ENCODE results near the gene VPS36. TPM values are rescaled to one million over a fixed set of nuclear protein-coding genes. Genes with fewer than 3 reads are reported as not detected.

The VPS36 gene
- total and polyA plus RNA-seq, 2 donors (not counting 1 experiment from before 2014, with no cell fraction given): 17.5 to 71.5 TPM

DNA sequence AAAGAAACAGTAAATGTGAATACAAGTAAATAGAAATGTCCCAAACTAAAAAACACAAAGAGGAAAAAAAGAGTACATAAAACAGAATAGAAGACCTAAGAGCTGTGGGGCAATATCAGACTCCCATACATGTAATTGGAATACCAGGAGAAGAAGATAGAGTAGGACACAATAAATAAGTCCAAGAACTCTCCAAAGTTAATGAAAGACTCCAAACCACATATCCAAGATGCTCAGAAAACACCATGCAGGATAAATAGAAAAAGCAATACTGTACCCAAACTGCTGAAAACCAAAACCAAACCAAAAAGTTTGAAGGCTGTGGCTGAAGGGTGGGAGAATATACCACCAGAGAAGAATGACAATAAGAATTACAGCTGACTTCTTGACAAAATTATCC, 62.7 kb downstream of the VPS36 start:
- Histone ChIP-seq H4K20me1 (ENCODE audit: control insufficient read depth, insufficient read depth, low read length, poor library complexity, severe bottlenecking) (no peaks in the 10 kb centered on the region), H3K4me3 (ENCODE audit: control extremely low read depth in 1 of 5, extremely low read depth in 1 of 5, insufficient read depth in 1 of 5, low read depth in 2 of 5, low read length in 4 of 5) (no peak overlapping the region), H3K9ac (ENCODE audit: low read length) (no peak overlapping the region), H3K4me2 (replicated peaks; ENCODE audit: low read depth, low read length, poor library complexity, severe bottlenecking) (no peak overlapping the region), H3K4me1 (ENCODE audit: control insufficient read depth in 2 of 2, insufficient read depth in 2 of 2, low read length in 2 of 2) (no peaks in the 10 kb centered on the region), H3K36me3 (replicated peaks in 1 of 2; ENCODE audit: control extremely low read depth in 1 of 2, control insufficient read depth in 1 of 2, extremely low read depth in 1 of 2, insufficient read depth in 2 of 2, low read length in 1 of 2) (no peaks in the 10 kb centered on the region), H3K27ac (ENCODE audit: low read length in 2 of 2) (no peak overlapping the region), H3K27me3 (replicated peaks in 1 of 4; ENCODE audit: control extremely low read depth in 1 of 4, control insufficient read depth in 3 of 4, insufficient read depth in 4 of 4, low read length in 3 of 4) (no peaks in the 10 kb centered on the region), H3K79me2 (ENCODE audit: control insufficient read depth, insufficient read depth, low read length) (no peaks in the 10 kb centered on the region), H3K9me3 (ENCODE audit: control extremely low read depth in 1 of 3, control insufficient read depth in 2 of 3, insufficient read depth in 1 of 3, low read length in 2 of 3) (no peaks in the 10 kb centered on the region), H2AFZ (ENCODE audit: insufficient read depth, low read depth, low read length, poor library complexity, severe bottlenecking) (no peak overlapping the region)
- H3K27me3 Mint-ChIP-seq: no peaks in the 10 kb centered on the region
- peaks cover 2% of the 10 kb centered on the region for H3K9me3 Mint-ChIP-seq (ENCODE audit: insufficient read depth)
- no peak for TF ChIP-seq EZH2 (IDR thresholded peaks at IDR 0.05; ENCODE audit: borderline replicate concordance, insufficient read depth, low read depth, low read length, poor library complexity, severe bottlenecking)
- no peak for TF ChIP-seq CTCF (IDR thresholded peaks at IDR 0.05)
- ChIA-PET POLR2A (no interaction called here), CTCF (interaction anchor here (0.6 kb wide), 1 partner anchor 581 kb away, joined by 3 read pairs; no protein-coding TSS in a partner anchor)
- intact Hi-C loops (cut with micrococcal nuclease): no loop called here
- no peak overlapping the region for H3K27ac Mint-ChIP-seq
- no peak overlapping the region for H3K4me3 Mint-ChIP-seq
- no peak for ATAC-seq (ENCODE audit: low read depth)
- H3K4me1 Mint-ChIP-seq: no peaks in the 10 kb centered on the region
- no peak for DNase-seq

DNA sequence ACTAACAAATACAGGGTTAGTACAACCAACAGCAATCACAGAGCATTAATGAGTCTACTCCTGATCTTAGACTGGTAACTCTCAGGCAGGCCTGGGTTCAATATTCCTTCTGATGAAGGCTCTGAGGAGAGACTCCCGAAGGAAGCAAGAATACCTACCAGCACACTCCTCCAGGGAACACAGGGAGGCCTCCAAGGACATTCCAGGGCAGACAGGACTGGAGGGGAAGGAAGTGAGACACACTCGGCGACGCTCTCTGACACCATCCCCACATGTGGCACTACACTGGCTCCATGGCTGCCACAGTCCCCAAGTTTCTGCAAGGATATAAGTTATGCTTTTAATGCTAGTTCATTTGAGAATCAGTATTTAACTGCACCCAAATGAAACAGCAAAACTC, 64.6 kb downstream of the VPS36 start:
- ChIA-PET CTCF (no interaction called here), POLR2A (no interaction called here)
- Histone ChIP-seq H3K36me3 (replicated peaks in 1 of 2; ENCODE audit: control extremely low read depth in 1 of 2, control insufficient read depth in 1 of 2, extremely low read depth in 1 of 2, insufficient read depth in 2 of 2, low read length in 1 of 2) (no peaks in the 10 kb centered on the region), H4K20me1 (ENCODE audit: control insufficient read depth, insufficient read depth, low read length, poor library complexity, severe bottlenecking) (no peaks in the 10 kb centered on the region), H3K9me3 (ENCODE audit: control extremely low read depth in 1 of 3, control insufficient read depth in 2 of 3, insufficient read depth in 1 of 3, low read length in 2 of 3) (no peaks in the 10 kb centered on the region), H3K27ac (ENCODE audit: low read length in 2 of 2) (no peak overlapping the region), H3K4me2 (replicated peaks; ENCODE audit: low read depth, low read length, poor library complexity, severe bottlenecking) (no peak overlapping the region), H3K27me3 (replicated peaks in 1 of 4; ENCODE audit: control extremely low read depth in 1 of 4, control insufficient read depth in 3 of 4, insufficient read depth in 4 of 4, low read length in 3 of 4) (no peaks in the 10 kb centered on the region), H2AFZ (ENCODE audit: insufficient read depth, low read depth, low read length, poor library complexity, severe bottlenecking) (no peak overlapping the region), H3K79me2 (ENCODE audit: control insufficient read depth, insufficient read depth, low read length) (no peaks in the 10 kb centered on the region), H3K4me3 (ENCODE audit: control extremely low read depth in 1 of 5, extremely low read depth in 1 of 5, insufficient read depth in 1 of 5, low read depth in 2 of 5, low read length in 4 of 5) (no peak overlapping the region), H3K9ac (ENCODE audit: low read length) (no peak overlapping the region), H3K4me1 (ENCODE audit: control insufficient read depth in 2 of 2, insufficient read depth in 2 of 2, low read length in 2 of 2) (no peaks in the 10 kb centered on the region)
- TF ChIP-seq EZH2 (IDR thresholded peaks at IDR 0.05; ENCODE audit: borderline replicate concordance, insufficient read depth, low read depth, low read length, poor library complexity, severe bottlenecking) (no peak), CTCF (IDR thresholded peaks at IDR 0.05) (no peak)
- Mint-ChIP-seq H3K27ac (no peak overlapping the region), H3K4me3 (no peak overlapping the region), H3K27me3 (no peaks in the 10 kb centered on the region), H3K4me1 (no peaks in the 10 kb centered on the region), H3K9me3 (ENCODE audit: insufficient read depth) (peaks cover 2% of the 10 kb centered on the region)
- no peak for ATAC-seq (ENCODE audit: low read depth)
- intact Hi-C loops (cut with micrococcal nuclease): no loop called here
- no peak for DNase-seq
- WGBS (ENCODE audit: insufficient coverage): no CpG with 5 or more reads among the region's 4 CpGs

Measured in B cell (primary cell).